Right cardiac atrium (tissue), 5 donors: ENCODE results near the gene TCIRG1. TPM values are rescaled to one million over a fixed set of nuclear protein-coding genes. Genes with fewer than 3 reads are reported as not detected.

Source experiments
- ATAC-seq, 2 donors: fragments of 200-7000 bp; cut with Tn5 transposase; one replicate each; pipeline versions ENCODE4 v1.8.0 to v1.9.1; 2020; ENCODE audit warnings: moderate library complexity in 2 of 2, mild to moderate bottlenecking in 1 of 2
- DNase-seq, 3 donors: peaks; one replicate each; pipeline ENCODE4 v3.0.0-alpha.2; 2020
- H3K27ac ChIP-seq: one replicate; pipeline ENCODE4 v1.5.1; 2013; ENCODE audit warnings: mild to moderate bottlenecking, low read length, control low read depth, moderate library complexity
- H3K27me3 ChIP-seq: one replicate; pipeline ENCODE4 v1.6.1; 2013; ENCODE audit not compliant: control insufficient read depth, insufficient read depth
- H3K4me1 ChIP-seq: one replicate; pipeline ENCODE4 v1.6.1; 2013; ENCODE audit warnings: low read length; ENCODE audit not compliant: control insufficient read depth, insufficient read depth
- H3K4me3 ChIP-seq: one replicate; pipeline ENCODE4 v1.5.1; 2013; ENCODE audit warnings: low read length, control low read depth
- H3K9me3 ChIP-seq: one replicate; pipeline ENCODE4 v1.6.1; 2013; ENCODE audit warnings: low read length; ENCODE audit not compliant: control insufficient read depth
- WGBS: extraction: QIAGEN DNeasy Blood & Tissue Kit; methylation state at CpG from one replicate; pipeline ENCODE4 v1.1.7; 2013; 5-methylcytosine and 5-hydroxymethylcytosine counted together
- intact Hi-C, 4 donors: fragments of 100-400 bp; cut with DNase I; formaldehyde crosslinking; loops; one replicate each; pipeline versions ENCODE4 v1.11.0 to v1.14.0; 2022 to 2023
- polyA plus RNA-seq: library from polyadenylated mRNA; stranded (reverse); fragments of 200-250 nt; gene quantifications from one replicate; pipeline ENCODE4 v1.2.3, GENCODE V29; 2013
- total RNA-seq, 4 donors: library from RNA; stranded (reverse); fragmentation: NEBNext Ultra II Directional; extraction: Animal tissue kit (Norgen Biotek cat#: 25700); gene quantifications; one replicate each; pipeline ENCODE4 v1.2.1, GENCODE V29; 2021
- donor health status: healthy with polysubstance abuse.
- donor health status: DM: no; HTN: yes; CAD: no.
- donor health status: DM: no; HTN: no; CAD: no.
- donor health status: DM: no; HTN: yes; CAD: no; lungs with severe emphysema.
- donor health status: DM: yes; HTN: yes; CAD: no.

TCIRG1 gene
- total and polyA plus RNA-seq, 5 donors, result 23.4 to 40.2 (median 38.3) TPM

DNA sequence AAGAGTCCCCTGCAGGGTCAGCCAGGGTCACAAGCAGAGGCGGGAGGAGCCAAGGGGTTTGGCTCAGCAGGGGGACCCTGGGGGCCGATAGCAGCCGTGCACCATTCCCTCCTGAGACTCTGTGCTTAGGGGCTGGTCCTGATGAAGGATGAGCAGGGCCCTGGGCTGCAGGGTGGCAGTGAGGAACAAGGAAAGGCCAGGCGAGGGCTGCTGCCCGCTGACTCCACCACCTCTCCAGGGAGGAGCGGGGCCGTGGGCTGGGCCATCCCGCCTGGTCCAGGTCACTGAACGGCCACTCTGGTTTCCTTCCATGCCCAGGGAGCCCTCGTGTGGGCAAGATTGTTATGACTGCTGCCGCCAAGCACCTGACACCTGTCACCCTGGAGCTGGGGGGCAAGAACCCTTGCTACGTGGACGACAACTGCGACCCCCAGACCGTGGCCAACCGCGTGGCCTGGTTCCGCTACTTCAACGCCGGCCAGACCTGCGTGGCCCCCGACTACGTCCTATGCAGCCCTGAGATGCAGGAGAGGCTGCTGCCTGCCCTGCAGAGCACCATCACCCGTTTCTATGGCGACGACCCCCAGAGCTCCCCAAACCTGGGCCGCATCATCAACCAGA lies 17.5 kb upstream of the TCIRG1 start:
- 69% methylated on average over 27 of the region's 27 CpGs for WGBS
- no peak overlapping the region for H3K27ac ChIP-seq
- ATAC-seq (peak in 1 of 2 donors; percentile 12), DNase-seq (no peak)
- H3K4me1 ChIP-seq, result peaks cover 5% of the 10 kb centered on the region
- H3K9me3 ChIP-seq, result no peaks in the 10 kb centered on the region
- intact Hi-C loops, result loop anchor here in 1 of 4 donors (10.0 kb wide), 1 partner anchor 184 kb away; no protein-coding TSS in a partner anchor
- H3K4me3 ChIP-seq, result no peak overlapping the region
- H3K27me3 ChIP-seq, result no peaks in the 10 kb centered on the region

DNA sequence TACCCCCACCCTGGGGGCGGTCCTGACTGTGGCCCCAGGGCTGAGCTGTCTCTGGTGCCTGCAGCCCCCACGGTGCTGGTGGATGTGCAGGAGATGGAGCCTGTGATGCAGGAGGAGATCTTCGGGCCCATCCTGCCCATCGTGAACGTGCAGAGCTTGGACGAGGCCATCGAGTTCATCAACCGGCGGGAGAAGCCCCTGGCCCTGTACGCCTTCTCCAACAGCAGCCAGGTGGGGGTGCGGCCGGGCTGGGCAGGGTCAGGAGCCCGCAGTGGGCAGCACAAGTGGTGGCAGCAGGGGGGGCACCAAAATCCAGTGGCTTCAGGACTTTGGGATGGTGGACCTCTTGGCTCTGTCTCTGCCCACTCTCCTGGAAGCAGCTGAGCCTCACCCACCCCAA lies 16.3 kb upstream of the TCIRG1 start:
- Histone ChIP-seq H3K27ac (no peak overlapping the region), H3K27me3 (no peaks in the 10 kb centered on the region), H3K4me3 (no peak overlapping the region), H3K4me1 (no peaks in the 10 kb centered on the region), H3K9me3 (no peaks in the 10 kb centered on the region)
- DNase-seq, result no peak
- intact Hi-C loops, result loop anchor here in 1 of 4 donors (10.0 kb wide), 1 partner anchor 182 kb away; no protein-coding TSS in a partner anchor
- ATAC-seq, result no peak
- WGBS, result 88% methylated on average over 13 of the region's 13 CpGs

DNA sequence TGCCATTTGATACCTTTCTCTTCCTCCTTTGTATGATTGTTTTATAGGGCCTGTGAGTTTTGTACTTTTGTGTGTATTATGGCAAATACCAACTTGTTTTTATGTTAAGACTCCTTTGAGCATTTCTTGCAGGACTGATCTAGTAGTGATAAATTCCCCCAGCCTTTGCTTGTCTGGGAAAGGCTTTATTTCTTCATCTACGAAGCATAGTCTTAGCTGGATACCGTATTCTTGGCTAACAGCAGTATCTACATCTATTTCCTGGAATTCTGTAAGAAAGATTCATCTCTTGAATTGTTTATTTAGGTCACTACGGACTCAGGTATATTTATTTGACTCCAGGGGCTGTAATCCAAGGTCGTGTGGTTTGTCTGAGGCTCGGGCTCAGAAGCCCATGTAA lies 14.3 kb upstream of the TCIRG1 start:
- DNase-seq (no peak), ATAC-seq (no peak)
- no peak overlapping the region for H3K27ac ChIP-seq
- H3K4me1 ChIP-seq, result no peaks in the 10 kb centered on the region
- H3K4me3 ChIP-seq, result no peak overlapping the region
- H3K27me3 ChIP-seq, result no peaks in the 10 kb centered on the region
- intact Hi-C loops, result loop anchor here in 1 of 4 donors (10.0 kb wide), 1 partner anchor 180 kb away; no protein-coding TSS in a partner anchor
- 89% methylated on average over 5 of the region's 5 CpGs for WGBS
- no peaks in the 10 kb centered on the region for H3K9me3 ChIP-seq

DNA sequence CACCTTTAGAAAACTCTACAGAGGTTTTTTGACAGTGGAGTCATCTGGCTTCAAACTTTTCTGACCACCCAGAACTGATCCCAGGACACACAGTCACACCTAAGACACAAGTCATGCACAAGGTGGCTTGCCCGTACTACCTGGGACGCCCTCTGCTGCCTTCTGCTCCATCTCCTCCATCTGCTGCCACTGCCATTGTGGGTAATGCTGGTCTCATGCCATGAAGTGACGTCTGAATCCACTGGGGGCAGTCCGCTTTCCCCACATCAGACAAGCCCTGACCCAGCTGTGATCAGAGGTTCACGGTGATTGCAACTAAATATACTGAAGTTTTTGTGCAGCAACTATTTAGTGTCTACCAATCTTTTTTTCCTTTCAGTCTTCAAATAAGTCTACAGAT lies 13.8 kb upstream of the TCIRG1 start:
- Histone ChIP-seq H3K4me3 (no peak overlapping the region), H3K9me3 (no peaks in the 10 kb centered on the region), H3K4me1 (no peaks in the 10 kb centered on the region), H3K27ac (no peak overlapping the region), H3K27me3 (no peaks in the 10 kb centered on the region)
- intact Hi-C loops, result loop anchor here in 1 of 4 donors (10.0 kb wide), 1 partner anchor 180 kb away; no protein-coding TSS in a partner anchor
- DNase-seq, result no peak
- ATAC-seq, result no peak
- WGBS, result 82% methylated on average over 5 of the region's 5 CpGs

DNA sequence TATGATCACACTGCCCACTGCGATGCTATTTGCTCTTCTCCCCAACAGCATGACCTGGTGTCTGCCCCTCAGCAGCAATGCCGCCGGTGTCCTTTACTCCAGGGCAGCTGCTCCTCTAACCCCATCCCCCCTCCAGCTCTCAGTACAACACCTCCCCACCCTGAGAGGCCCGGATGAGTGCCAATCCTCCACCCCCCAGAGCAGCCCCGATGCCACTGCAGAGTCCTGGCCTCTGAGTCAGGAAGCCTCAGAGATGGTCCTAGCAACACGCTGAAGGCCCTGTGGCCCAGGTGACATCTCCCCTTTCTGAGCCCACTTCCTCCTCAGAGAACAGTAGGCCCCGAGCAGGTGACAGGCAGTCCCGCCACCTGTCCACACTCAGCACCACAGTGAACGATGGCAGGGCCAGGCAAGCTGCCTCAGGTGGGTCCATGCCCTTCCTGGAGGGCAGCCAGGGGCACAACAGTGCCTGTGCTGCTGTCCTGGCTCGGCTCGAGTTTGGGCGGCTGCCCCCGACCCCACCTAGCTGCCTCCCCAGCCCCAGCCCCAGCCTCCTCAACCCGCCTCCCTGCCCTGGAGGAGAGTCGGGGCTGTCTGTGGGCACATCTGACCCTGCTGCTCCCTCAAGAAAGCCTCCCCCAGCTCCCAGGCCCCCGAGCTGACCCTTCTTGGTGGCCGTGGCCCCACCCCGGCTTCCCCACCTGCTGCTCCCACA lies 12.3 kb upstream of the TCIRG1 start:
- H3K27ac ChIP-seq, result no peak overlapping the region
- intact Hi-C loops, result loop anchor here in 1 of 4 donors (10.0 kb wide), 1 partner anchor 178 kb away; no protein-coding TSS in a partner anchor
- no peaks in the 10 kb centered on the region for H3K9me3 ChIP-seq
- ATAC-seq (no peak), DNase-seq (no peak)
- no peak overlapping the region for H3K4me3 ChIP-seq
- 88% methylated on average over 18 of the region's 18 CpGs for WGBS
- peaks cover 1% of the 10 kb centered on the region for H3K4me1 ChIP-seq
- H3K27me3 ChIP-seq, result no peaks in the 10 kb centered on the region

- H3K27ac ChIP-seq, result no peak overlapping the region
- intact Hi-C loops, result loop anchor here in 1 of 4 donors (10.0 kb wide), 1 partner anchor 177 kb away; no protein-coding TSS in a partner anchor
- no peak overlapping the region for H3K4me3 ChIP-seq
- H3K9me3 ChIP-seq, result no peaks in the 10 kb centered on the region
- H3K27me3 ChIP-seq, result no peaks in the 10 kb centered on the region
- 91% methylated on average over 21 of the region's 21 CpGs for WGBS
- peaks cover 2% of the 10 kb centered on the region for H3K4me1 ChIP-seq
- ATAC-seq (no peak), DNase-seq (no peak)
Measured at GRCh38 chr11:68027667-68028066, 11.2 kb upstream of the TCIRG1 start.

- ATAC-seq, result no peak
- intact Hi-C loops, result loop anchor here in 1 of 4 donors (10.0 kb wide), 1 partner anchor 176 kb away; no protein-coding TSS in a partner anchor
- 82% methylated on average over 12 of the region's 12 CpGs for WGBS
- Histone ChIP-seq H3K27me3 (no peaks in the 10 kb centered on the region), H3K4me1 (peaks cover 2% of the 10 kb centered on the region), H3K9me3 (no peaks in the 10 kb centered on the region), H3K4me3 (no peak overlapping the region), H3K27ac (no peak overlapping the region)
- no peak for DNase-seq
Measured at GRCh38 chr11:68028802-68029545, 9.9 kb upstream of the TCIRG1 start.

- Histone ChIP-seq H3K4me3 (peak within 1 kb of the TSS; percentile 57), H3K27me3 (no peaks in the 10 kb centered on the region), H3K9me3 (no peaks in the 10 kb centered on the region), H3K27ac (peak within 1 kb of the TSS; percentile 98), H3K4me1 (peaks cover 2% of the 10 kb centered on the region)
- under 1% methylated on average over 56 of the region's 56 CpGs for WGBS
- DNase-seq (peak; percentile 98 to 99 (median 98)), ATAC-seq (peak; percentile 94)
- intact Hi-C loops, result loop anchor here in 1 of 4 donors (10.0 kb wide), 1 partner anchor 284 kb away; the partner anchor contains the start of gene LRP5
Measured at GRCh38 chr11:68030318-68031143, 8.3 kb upstream of the TCIRG1 start, which contains the start of gene NDUFS8. Gene NDUFS8, plus strand, starts transcription at chr11:68030681. Its CDS starts 1,471 bp downstream, at chr11:68032152.

DNA sequence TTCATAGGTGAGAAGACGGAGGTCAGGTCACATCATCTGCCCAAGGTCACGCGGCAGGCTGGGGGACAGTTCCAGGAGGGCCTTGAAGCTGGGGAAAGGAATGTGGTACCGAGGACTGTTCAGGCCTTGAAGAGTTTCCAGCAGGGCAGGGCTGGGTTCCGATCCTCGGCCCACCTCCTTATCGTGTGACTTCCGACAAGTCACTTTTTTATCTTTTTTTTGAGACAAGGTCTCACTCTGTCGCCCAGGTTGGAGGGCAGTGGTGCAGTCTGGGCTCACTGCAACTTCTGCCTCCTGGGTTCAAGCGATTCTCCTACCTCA lies 7.7 kb upstream of the TCIRG1 start:
- Histone ChIP-seq H3K27me3 (no peaks in the 10 kb centered on the region), H3K27ac (peak overlapping the region; percentile 98), H3K4me1 (peaks cover 2% of the 10 kb centered on the region), H3K4me3 (peak overlapping the region; percentile 57), H3K9me3 (no peaks in the 10 kb centered on the region)
- intact Hi-C loops, result loop anchor here in 1 of 4 donors (10.0 kb wide), 1 partner anchor 284 kb away; the partner anchor contains the start of gene LRP5
- DNase-seq, result no peak
- 11% methylated on average over 10 of the region's 10 CpGs for WGBS
- peak in 1 of 2 donors; percentile 4 for ATAC-seq

DNA sequence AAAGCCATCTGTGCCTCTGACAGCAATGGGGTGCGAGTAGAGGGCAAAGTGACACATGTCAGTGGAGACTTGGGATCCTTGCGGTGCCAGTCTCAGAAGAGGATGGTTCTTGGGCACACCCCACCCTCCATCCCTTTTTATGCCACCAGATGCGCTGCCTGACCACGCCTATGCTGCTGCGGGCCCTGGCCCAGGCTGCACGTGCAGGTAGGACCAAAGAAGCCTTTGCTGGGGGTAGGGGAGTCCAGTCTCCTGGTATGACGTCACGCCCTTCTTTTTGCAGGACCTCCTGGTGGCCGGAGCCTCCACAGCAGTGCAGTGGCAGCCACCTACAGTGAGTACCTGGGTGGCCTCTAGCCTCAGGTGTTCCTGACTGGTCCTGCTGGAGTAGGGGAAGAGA lies 6.8 kb upstream of the TCIRG1 start:
- DNase-seq (peak in 1 of 3 donors; percentile 42), ATAC-seq (no peak)
- intact Hi-C loops, result loop anchor here in 1 of 4 donors (10.0 kb wide), 1 partner anchor 283 kb away; the partner anchor contains the start of gene LRP5
- Histone ChIP-seq H3K4me1 (peaks cover 2% of the 10 kb centered on the region), H3K27me3 (no peaks in the 10 kb centered on the region), H3K27ac (peak overlapping the region; percentile 32), H3K9me3 (no peaks in the 10 kb centered on the region), H3K4me3 (no peak overlapping the region)
- 80% methylated on average over 9 of the region's 9 CpGs for WGBS
